IMR-90 (cell line): ENCODE measurements around the gene LRIT1.

Experiments used
- CEBPB ChIP-seq: IDR thresholded peaks from 2 replicates; pipeline ENCODE4 v1.6.1; 2012; ENCODE audit warnings: low read depth, low read length, improper control_type of control experiment
- FOS ChIP-seq: fragments of 150-350 bp; IDR thresholded peaks from 2 replicates; pipeline ENCODE4 v1.6.1; 2016; ENCODE audit warnings: low read depth, low read length
- MAFK ChIP-seq: IDR thresholded peaks from 2 replicates; pipeline ENCODE4 v1.6.1; 2012; ENCODE audit warnings: low read depth, low read length, improper control_type of control experiment
- MAZ ChIP-seq: IDR thresholded peaks from 2 replicates; pipeline ENCODE4 v1.6.1; 2012; ENCODE audit warnings: low read depth, mild to moderate bottlenecking, low read length, improper control_type of control experiment, moderate library complexity, borderline replicate concordance
- MXI1 ChIP-seq: IDR thresholded peaks from 2 replicates; pipeline ENCODE4 v1.6.1; 2012; ENCODE audit warnings: low read depth, mild to moderate bottlenecking, low read length, moderate library complexity, borderline replicate concordance
- NFE2L2 ChIP-seq: fragments of 150-350 bp; IDR thresholded peaks from 2 replicates; pipeline ENCODE4 v1.6.1; 2016; ENCODE audit warnings: low read depth, mild to moderate bottlenecking, low read length
- POLR2A ChIP-seq: IDR thresholded peaks from 2 replicates; pipeline ENCODE4 v1.6.1; 2012; ENCODE audit warnings: mild to moderate bottlenecking, low read depth, low read length
- RAD21 ChIP-seq: IDR thresholded peaks from 2 replicates; pipeline ENCODE4 v1.6.1; 2012; ENCODE audit warnings: low read length, improper control_type of control experiment
- RCOR1 ChIP-seq: IDR thresholded peaks from 2 replicates; pipeline ENCODE4 v1.6.1; 2012; ENCODE audit warnings: mild to moderate bottlenecking, low read length, improper control_type of control experiment; ENCODE audit not compliant: insufficient replicate concordance
- RFX5 ChIP-seq: IDR thresholded peaks from 2 replicates; pipeline ENCODE4 v1.8.0; 2012; ENCODE audit warnings: low read depth, mild to moderate bottlenecking, low read length, moderate library complexity
- SMC3 ChIP-seq: fragments of 150-350 bp; IDR thresholded peaks from 2 replicates; pipeline ENCODE4 v1.6.1; 2016; ENCODE audit warnings: low read depth, mild to moderate bottlenecking, antibody characterized with exemption, low read length, moderate library complexity
- TF ChIP-seq, protein P1 (sequence below): conservative IDR thresholded peaks from 2 replicates; pipeline ENCODE4 v1.5.1; 2012; ENCODE audit warnings: mild to moderate bottlenecking, low read depth, low read length, improper control_type of control experiment
- TF ChIP-seq, protein P2 (sequence below): fragments of 150-350 bp; IDR thresholded peaks from 2 replicates; pipeline ENCODE4 v1.6.1; 2017; ENCODE audit warnings: mild to moderate bottlenecking, antibody characterized with exemption, low read length, low read depth

DNA sequence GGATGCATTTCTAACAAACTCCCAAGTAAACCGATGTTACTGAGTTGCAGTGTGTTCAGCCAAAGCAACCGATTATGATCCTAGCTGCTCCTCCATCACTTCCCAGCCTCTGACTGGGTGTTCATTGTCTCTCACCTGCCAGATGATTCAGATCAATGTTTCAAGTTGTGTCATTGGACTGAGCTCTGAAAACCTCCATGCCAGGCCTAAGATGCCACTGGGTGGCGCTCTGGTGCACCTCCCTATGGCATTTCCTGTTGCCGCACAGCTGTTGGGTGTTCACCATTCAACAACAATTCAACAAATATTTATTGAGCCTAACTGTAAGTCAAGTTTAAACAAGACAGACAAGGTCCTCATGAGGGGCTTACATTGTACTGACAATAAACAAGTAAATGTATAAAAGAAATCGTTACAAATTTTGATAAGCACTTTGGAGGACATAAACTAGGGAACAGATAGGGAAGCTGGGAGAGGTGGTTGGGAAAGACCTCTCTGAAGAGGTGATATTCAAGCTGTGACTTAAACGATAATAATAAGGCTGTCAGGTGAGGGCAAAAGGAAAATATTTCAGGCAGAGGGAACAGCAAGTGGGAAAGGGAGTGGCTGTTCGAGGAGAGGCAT lies 26.3 kb upstream of the LRIT1 start:
- TF ChIP-seq, protein P1, sequence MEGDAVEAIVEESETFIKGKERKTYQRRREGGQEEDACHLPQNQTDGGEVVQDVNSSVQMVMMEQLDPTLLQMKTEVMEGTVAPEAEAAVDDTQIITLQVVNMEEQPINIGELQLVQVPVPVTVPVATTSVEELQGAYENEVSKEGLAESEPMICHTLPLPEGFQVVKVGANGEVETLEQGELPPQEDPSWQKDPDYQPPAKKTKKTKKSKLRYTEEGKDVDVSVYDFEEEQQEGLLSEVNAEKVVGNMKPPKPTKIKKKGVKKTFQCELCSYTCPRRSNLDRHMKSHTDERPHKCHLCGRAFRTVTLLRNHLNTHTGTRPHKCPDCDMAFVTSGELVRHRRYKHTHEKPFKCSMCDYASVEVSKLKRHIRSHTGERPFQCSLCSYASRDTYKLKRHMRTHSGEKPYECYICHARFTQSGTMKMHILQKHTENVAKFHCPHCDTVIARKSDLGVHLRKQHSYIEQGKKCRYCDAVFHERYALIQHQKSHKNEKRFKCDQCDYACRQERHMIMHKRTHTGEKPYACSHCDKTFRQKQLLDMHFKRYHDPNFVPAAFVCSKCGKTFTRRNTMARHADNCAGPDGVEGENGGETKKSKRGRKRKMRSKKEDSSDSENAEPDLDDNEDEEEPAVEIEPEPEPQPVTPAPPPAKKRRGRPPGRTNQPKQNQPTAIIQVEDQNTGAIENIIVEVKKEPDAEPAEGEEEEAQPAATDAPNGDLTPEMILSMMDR = peak; percentile 76
- no peak for TF ChIP-seq POLR2A
- TF ChIP-seq RCOR1 = peak; percentile 58
- TF ChIP-seq RAD21 = peak; percentile 79
- no peak for TF ChIP-seq MAZ
- peak; percentile 40; the same call in 1 of the 2 replicates for TF ChIP-seq CEBPB
- TF ChIP-seq NFE2L2 = no peak
- TF ChIP-seq, protein P2, sequence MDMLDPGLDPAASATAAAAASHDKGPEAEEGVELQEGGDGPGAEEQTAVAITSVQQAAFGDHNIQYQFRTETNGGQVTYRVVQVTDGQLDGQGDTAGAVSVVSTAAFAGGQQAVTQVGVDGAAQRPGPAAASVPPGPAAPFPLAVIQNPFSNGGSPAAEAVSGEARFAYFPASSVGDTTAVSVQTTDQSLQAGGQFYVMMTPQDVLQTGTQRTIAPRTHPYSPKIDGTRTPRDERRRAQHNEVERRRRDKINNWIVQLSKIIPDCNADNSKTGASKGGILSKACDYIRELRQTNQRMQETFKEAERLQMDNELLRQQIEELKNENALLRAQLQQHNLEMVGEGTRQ = no peak
- TF ChIP-seq RFX5 = no peak
- no peak for TF ChIP-seq MAFK
- peak; percentile 77 for TF ChIP-seq SMC3
- TF ChIP-seq MXI1 = no peak
- no peak for TF ChIP-seq FOS
